Fibroblast of the aortic adventitia (primary cell): ENCODE measurements around the gene KCNK5. TPM values are rescaled to one million over a fixed set of nuclear protein-coding genes. Genes with fewer than 3 reads are reported as not detected.

ENCODE experiments used
- DNase-seq: peaks from one replicate; pipeline ENCODE4 v3.0.0-alpha.2; 2010; ENCODE audit warnings: low read depth
- H3K4me3 ChIP-seq: 2 replicates; pipeline ENCODE4 v1.5.1; 2011; ENCODE audit warnings: low read depth, mild to moderate bottlenecking, control low read depth, low read length, moderate library complexity
- total RNA-seq: library from RNA; depleted of rRNA; stranded (reverse); fragments of >200 nt; gene quantifications from 2 replicates; pipeline ENCODE4 v1.2.3, GENCODE V29; 2012; ENCODE audit warnings: low replicate concordance
- TF ChIP-seq, protein P1 (sequence below): IDR thresholded peaks from 2 replicates; pipeline ENCODE4 v1.5.1; 2011; ENCODE audit warnings: mild to moderate bottlenecking, low read length, control low read depth, inconsistent platforms; ENCODE audit not compliant: insufficient read depth

The KCNK5 gene
- total RNA-seq, 1 donor, result under 0.01 TPM

DNA sequence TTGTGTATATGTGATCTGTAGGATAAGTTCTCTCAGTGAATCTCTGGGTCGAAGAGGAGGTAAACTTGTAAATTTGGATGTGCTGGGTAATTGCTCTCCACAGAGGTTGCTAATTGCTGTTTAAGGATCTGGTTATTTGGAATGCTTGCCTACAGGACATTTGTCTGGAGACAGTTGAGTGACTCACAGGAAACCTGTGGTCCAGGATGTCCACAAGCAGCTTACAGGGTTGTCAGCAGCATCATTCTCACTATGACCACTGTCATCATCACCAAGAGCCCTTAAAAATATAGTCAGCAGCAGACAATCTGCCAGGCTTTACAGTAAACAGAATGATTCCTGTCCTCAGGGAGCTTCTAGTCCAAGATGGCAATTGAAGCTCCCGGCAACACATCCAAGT is 31.2 kb upstream of the KCNK5 start:
- TF ChIP-seq, protein P1, sequence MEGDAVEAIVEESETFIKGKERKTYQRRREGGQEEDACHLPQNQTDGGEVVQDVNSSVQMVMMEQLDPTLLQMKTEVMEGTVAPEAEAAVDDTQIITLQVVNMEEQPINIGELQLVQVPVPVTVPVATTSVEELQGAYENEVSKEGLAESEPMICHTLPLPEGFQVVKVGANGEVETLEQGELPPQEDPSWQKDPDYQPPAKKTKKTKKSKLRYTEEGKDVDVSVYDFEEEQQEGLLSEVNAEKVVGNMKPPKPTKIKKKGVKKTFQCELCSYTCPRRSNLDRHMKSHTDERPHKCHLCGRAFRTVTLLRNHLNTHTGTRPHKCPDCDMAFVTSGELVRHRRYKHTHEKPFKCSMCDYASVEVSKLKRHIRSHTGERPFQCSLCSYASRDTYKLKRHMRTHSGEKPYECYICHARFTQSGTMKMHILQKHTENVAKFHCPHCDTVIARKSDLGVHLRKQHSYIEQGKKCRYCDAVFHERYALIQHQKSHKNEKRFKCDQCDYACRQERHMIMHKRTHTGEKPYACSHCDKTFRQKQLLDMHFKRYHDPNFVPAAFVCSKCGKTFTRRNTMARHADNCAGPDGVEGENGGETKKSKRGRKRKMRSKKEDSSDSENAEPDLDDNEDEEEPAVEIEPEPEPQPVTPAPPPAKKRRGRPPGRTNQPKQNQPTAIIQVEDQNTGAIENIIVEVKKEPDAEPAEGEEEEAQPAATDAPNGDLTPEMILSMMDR, result no peak
- no peak overlapping the region for H3K4me3 ChIP-seq
- DNase-seq, result no peak

DNA sequence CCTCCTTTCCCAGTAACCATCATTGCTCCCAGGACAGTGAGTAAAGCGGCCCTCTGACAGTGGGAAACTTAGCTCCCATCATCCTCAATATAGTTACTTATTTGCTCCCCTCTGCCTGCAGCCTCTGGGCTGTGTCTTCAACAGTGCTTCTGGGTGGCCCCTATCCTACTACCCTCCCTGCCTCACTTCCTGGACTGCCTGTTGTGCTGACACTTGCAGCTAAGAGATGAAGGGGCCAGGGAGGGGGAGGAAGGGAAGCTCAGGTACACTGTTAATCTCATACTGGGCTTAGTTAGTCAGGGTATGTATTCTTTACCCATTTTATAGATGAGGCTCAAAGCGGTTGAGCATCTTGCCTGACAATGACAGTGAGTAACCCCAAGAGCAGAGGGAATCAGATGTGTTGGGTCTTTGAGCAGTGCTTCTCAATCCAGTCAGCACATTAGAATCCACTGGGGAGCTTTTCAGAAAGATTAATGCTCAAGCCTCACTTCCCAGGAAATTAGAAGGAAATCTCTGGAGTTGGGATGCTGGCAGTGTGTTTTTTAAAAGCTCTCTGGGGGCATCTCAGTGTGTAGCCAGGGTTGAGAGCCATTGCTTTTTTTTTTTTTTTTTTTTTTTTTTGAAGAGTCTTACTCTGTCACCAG is 27.1 kb upstream of the KCNK5 start:
- H3K4me3 ChIP-seq, result no peak overlapping the region
- TF ChIP-seq, protein P1, result no peak
- no peak for DNase-seq

DNA sequence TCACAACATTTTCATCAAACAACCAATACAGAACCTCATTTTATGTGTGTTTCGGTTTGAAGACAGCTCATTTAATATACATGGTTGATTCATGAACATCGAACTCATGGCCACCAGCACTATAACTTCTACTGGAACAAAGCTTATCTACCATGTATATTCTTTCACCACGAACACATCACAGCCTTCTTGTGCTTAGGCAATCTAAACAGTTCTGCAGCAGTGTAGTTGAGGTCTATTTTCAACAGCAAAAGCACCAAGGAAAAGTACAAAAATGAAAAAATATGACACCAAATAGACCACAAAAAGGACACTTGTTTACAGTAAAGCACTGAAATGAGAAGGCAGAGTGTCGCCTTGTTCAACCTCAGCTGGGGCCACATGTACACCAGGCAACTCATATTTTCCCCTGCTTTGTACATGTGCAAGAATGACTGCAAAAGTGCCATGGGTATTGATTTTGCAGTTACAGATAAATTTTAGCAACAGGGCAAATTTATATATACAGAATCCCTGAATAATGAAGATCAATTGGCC is 25.8 kb upstream of the KCNK5 start:
- H3K4me3 ChIP-seq, result no peak overlapping the region
- DNase-seq, result no peak
- TF ChIP-seq, protein P1, result no peak

DNA sequence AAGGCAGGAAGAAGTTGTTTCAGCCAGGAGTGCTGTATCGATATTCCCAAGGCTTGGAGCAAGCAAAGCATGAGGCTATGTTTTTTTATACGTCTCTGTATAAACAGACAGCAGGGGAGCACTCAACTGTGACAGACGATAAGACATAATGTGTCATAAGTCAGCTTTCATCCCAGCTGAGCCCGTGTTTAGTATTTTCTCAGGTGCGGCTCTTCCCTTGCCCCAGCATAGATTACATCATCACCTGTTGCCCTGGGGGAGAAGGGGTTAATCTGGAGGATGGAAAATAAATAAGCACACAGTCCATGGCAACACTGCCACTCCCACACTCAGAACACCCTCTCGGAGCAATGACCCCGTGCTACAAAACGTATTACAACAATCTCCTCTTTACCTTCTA is 22.1 kb upstream of the KCNK5 start:
- DNase-seq, result no peak
- H3K4me3 ChIP-seq, result no peak overlapping the region
- TF ChIP-seq, protein P1, result no peak

DNA sequence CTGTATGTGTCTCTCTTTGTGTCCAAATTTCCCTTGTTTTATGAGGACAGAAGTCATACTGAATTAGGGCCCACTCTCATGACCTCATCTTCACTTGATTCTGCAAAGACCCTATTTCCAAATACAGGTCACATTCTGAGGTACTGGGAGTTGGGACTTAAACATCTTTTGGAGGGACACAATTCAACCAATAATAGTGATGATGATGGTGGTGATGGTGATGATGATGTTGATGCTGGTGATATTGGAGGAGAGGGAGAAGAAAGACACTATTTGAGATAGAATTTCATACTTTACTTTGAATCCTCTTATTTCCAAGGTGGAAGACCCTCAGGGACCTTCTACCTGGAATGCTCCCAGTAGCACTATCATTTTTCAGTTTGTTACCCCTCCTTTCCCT is 21.2 kb upstream of the KCNK5 start:
- no peak for DNase-seq
- TF ChIP-seq, protein P1, result no peak
- H3K4me3 ChIP-seq, result no peak overlapping the region

DNA sequence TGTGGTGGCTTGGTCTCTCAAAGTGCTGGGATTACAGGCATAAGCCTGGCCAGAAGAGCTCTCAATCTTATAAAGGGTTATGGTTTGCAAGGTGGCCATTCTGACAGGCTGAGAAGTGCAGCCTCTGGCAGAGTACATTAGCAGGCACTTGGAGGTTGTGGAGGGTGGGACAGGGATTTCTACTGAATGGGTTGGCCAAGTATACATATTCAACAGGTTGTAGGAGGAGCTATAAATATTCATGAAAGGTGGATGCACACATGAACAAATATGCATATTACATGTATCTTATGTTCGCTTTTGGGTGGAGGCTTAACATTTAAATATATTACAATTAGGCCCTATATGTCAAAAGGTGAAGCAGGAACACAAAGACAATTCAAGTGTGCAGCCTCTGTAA is 20.0 kb upstream of the KCNK5 start:
- TF ChIP-seq, protein P1, result no peak
- no peak for DNase-seq
- H3K4me3 ChIP-seq, result no peak overlapping the region
